HCT116 (cell line): ENCODE results near the gene SP7. TPM values are rescaled to one million over a fixed set of nuclear protein-coding genes. Genes with fewer than 3 reads are reported as not detected.

Experiments used
- ATAC-seq: fragments of 200-7000 bp; cut with Tn5 transposase; 2 replicates; pipeline ENCODE4 v1.9.1; 2020; ENCODE audit warnings: mild to moderate bottlenecking, moderate library complexity
- BruUV-seq: library from RNA; stranded (reverse); fragments of 400-500 nt; replicated peaks from 2 replicates; lab custom pipeline; 2021; lab: Mats Ljungman, UMichigan
- CTCF ChIA-PET: fragments of 300-600 bp; sonication (Branson Sonifier 250); formaldehyde crosslinking; loops from one replicate; lab custom pipeline; 2021; ENCODE audit warnings: antibody characterized with exemption; lab: Charles Lee
- POLR2A ChIA-PET: fragments of 300-600, 350-600 bp; sonication (Branson Sonifier 250); formaldehyde crosslinking; loops from one replicate; lab custom pipeline; 2021; ENCODE audit warnings: antibody characterized with exemption; lab: Charles Lee
- RAD21 ChIA-PET, 2 experiments: fragments of 300-600 bp; sonication (Branson Sonifier 250); formaldehyde crosslinking; loops; one replicate each; lab custom pipeline; 2023; ENCODE audit warnings: low total read pairs in 2 of 2; ENCODE audit not compliant: uncharacterized antibody in 2 of 2, unreplicated experiment in 2 of 2, low non-redundant PET in 1 of 2; lab: Charles Lee
- DNase-seq: peaks from one replicate; pipeline ENCODE4 v3.0.0-alpha.2; 2010; ENCODE audit warnings: low read depth, low spot score
- H2AFZ ChIP-seq: fragments of 200-600 bp; shearing (Covaris generic), sonication (generic); 2 replicates; pipeline ENCODE4 v1.6.1; 2017; ENCODE audit warnings: low read depth, mixed run types, mixed read lengths, antibody characterized with exemption, low read length; ENCODE audit not compliant: poor library complexity, severe bottlenecking
- H3K27ac ChIP-seq: 2 replicates; pipeline ENCODE4 v1.5.1; 2012; ENCODE audit warnings: low read depth, low read length
- H3K27me3 ChIP-seq: fragments of 200-600 bp; sonication (generic); 2 replicates; pipeline ENCODE4 v1.6.1; 2016; ENCODE audit warnings: mixed run types, low read length, mixed read lengths; ENCODE audit not compliant: insufficient read depth
- H3K36me3 ChIP-seq, 2 experiments: fragments of 200-500 bp in 1 of 2; fragments of 200-600 bp in 1 of 2; sonication (Bioruptor generic) in 1 of 2; sonication (generic) in 1 of 2; 2 replicates each; pipeline versions ENCODE4 v1.5.1 to v1.6.1; 2014 to 2016; ENCODE audit warnings: low read length in 2 of 2, inconsistent platforms in 1 of 2, mixed read lengths in 1 of 2, mixed run types in 1 of 2; ENCODE audit not compliant: insufficient read depth in 2 of 2, control insufficient read depth in 1 of 2
- H3K4me1 ChIP-seq, 2 experiments: fragments of 200-600 bp in 1 of 2; sonication (generic) in 1 of 2; 2 replicates each; pipeline versions ENCODE4 v1.5.1 to v1.6.1; 2012 to 2017; ENCODE audit warnings: low read length in 2 of 2, inconsistent platforms in 1 of 2, mild to moderate bottlenecking in 1 of 2, mixed read lengths in 1 of 2, mixed run types in 1 of 2, moderate library complexity in 1 of 2; ENCODE audit not compliant: insufficient read depth in 2 of 2, control insufficient read depth in 1 of 2
- H3K4me2 ChIP-seq: fragments of 200-600 bp; sonication (generic); 2 replicates; pipeline ENCODE4 v1.6.1; 2017; ENCODE audit warnings: mixed run types, low read length, mixed read lengths
- H3K4me3 ChIP-seq, 2 experiments: fragments of 200-600 bp in 1 of 2; sonication (generic) in 1 of 2; replicated peaks in 1 of 2; 2 replicates each; pipeline ENCODE4 v1.5.1; 2011 to 2016; ENCODE audit warnings: low read length in 2 of 2, control low read depth in 1 of 2, low read depth in 1 of 2, mild to moderate bottlenecking in 1 of 2, mixed read lengths in 1 of 2, mixed run types in 1 of 2
- H3K79me2 ChIP-seq: fragments of 200-600 bp; sonication (generic); 2 replicates; pipeline ENCODE4 v1.6.1; 2017; ENCODE audit warnings: mild to moderate bottlenecking, mixed run types, low read length, moderate library complexity, mixed read lengths; ENCODE audit not compliant: insufficient read depth
- H3K9ac ChIP-seq: fragments of 200-600 bp; sonication (generic); 2 replicates; pipeline ENCODE4 v1.6.1; 2016; ENCODE audit warnings: low read length, mixed read lengths
- H3K9me2 ChIP-seq: fragments of 200-600 bp; sonication (generic), shearing (Covaris generic); 2 replicates; pipeline ENCODE4 v1.6.1; 2017; ENCODE audit warnings: mixed run types, mild to moderate bottlenecking, moderate library complexity; ENCODE audit not compliant: insufficient read depth
- H3K9me3 ChIP-seq, 2 experiments: fragments of 200-500 bp in 1 of 2; fragments of 200-600 bp in 1 of 2; sonication (Bioruptor generic) in 1 of 2; sonication (generic) in 1 of 2; 2 replicates each; pipeline ENCODE4 v1.6.1; 2014 to 2017; ENCODE audit warnings: low read length in 2 of 2, mixed read lengths in 2 of 2, inconsistent platforms in 1 of 2, low read depth in 1 of 2, mild to moderate bottlenecking in 1 of 2, mixed run types in 1 of 2, moderate library complexity in 1 of 2; ENCODE audit not compliant: control insufficient read depth in 1 of 2, insufficient read depth in 1 of 2
- H4K20me1 ChIP-seq: fragments of 200-600 bp; sonication (generic), shearing (Covaris generic); 2 replicates; pipeline ENCODE4 v1.6.1; 2017; ENCODE audit warnings: mixed run types, mild to moderate bottlenecking, moderate library complexity; ENCODE audit not compliant: insufficient read depth
- ATF3 ChIP-seq: IDR thresholded peaks from 2 replicates; pipeline ENCODE4 v1.6.1; 2012
- CBX3 ChIP-seq: IDR thresholded peaks from 2 replicates; pipeline ENCODE4 v1.6.1; 2012; ENCODE audit warnings: low read depth
- CTCF ChIP-seq, 3 experiments: fragments of 200-600 bp in 1 of 3; sonication (generic) in 1 of 3; IDR thresholded peaks in 2 of 3; conservative IDR thresholded peaks in 1 of 3; 2 replicates each; pipeline ENCODE4 v1.5.1; 2012 to 2017; ENCODE audit warnings: low read depth in 2 of 3, low read length in 2 of 3, antibody characterized with exemption in 1 of 3, borderline replicate concordance in 1 of 3, control low read depth in 1 of 3, mild to moderate bottlenecking in 1 of 3, mixed read lengths in 1 of 3, mixed run types in 1 of 3, moderate library complexity in 1 of 3; ENCODE audit not compliant: insufficient read depth in 1 of 3
- EZH2 ChIP-seq: fragments of 200-600 bp; sonication (generic); IDR thresholded peaks from 2 replicates; pipeline ENCODE4 v1.6.1; 2017; ENCODE audit warnings: antibody characterized with exemption, mixed run types
- EZH2phosphoT487 ChIP-seq: fragments of 200-600 bp; IDR thresholded peaks from 2 replicates; pipeline ENCODE4 v1.6.1; 2018; ENCODE audit warnings: antibody characterized with exemption, borderline replicate concordance
- JUND ChIP-seq: IDR thresholded peaks from 2 replicates; pipeline ENCODE4 v1.6.1; 2012
- POLR2A ChIP-seq: IDR thresholded peaks from 2 replicates; pipeline ENCODE4 v1.7.0; 2011; ENCODE audit warnings: borderline replicate concordance; ENCODE audit not compliant: insufficient read depth, insufficient read length; ENCODE audit errors: extremely low read depth
- POLR2AphosphoS5 ChIP-seq: IDR thresholded peaks from 2 replicates; pipeline ENCODE4 v1.6.1; 2011; ENCODE audit warnings: mild to moderate bottlenecking, low read depth, low read length, moderate library complexity
- SIN3A ChIP-seq: IDR thresholded peaks from 2 replicates; pipeline ENCODE4 v1.6.1; 2012; ENCODE audit warnings: low read depth
- SRF ChIP-seq: IDR thresholded peaks from 2 replicates; pipeline ENCODE4 v1.6.1; 2012; ENCODE audit warnings: low read depth
- ZNF274 ChIP-seq: fragments of 200-500 bp; sonication (Bioruptor generic); IDR thresholded peaks from 2 replicates; pipeline ENCODE4 v1.6.1; 2014; ENCODE audit warnings: mild to moderate bottlenecking, low read depth, low read length, inconsistent platforms
- intact Hi-C: fragments of 100-400 bp; cut with micrococcal nuclease; formaldehyde crosslinking; loops from 2 replicates; pipeline ENCODE4 v1.10.0; 2022
- total RNA-seq: library from RNA; stranded (reverse); gene quantifications from one replicate; pipeline ENCODE4 v1.2.1, GENCODE V29; 2021; ENCODE audit not compliant: unreplicated experiment
- TF ChIP-seq, protein P1 (sequence below): IDR thresholded peaks from 2 replicates; pipeline ENCODE4 v1.6.1; 2012
- TF ChIP-seq, protein P2 (sequence below): IDR thresholded peaks from 2 replicates; pipeline ENCODE4 v1.6.1; 2012; ENCODE audit warnings: low read depth

SP7 gene
- total RNA-seq, 1 experiment from 2014 or later: not detected

GRCh38 chr12:53343969-53344368 is 7.8 kb upstream of the SP7 start:
- H3K4me1 ChIP-seq: peaks cover 11 to 20% of the 10 kb centered on the region in 2 experiments; a peak in 3 of 4 replicates
- POLR2A ChIA-PET: no interaction called here
- H3K4me2 ChIP-seq: peak overlapping the region; percentile 93
- H3K4me3 ChIP-seq: peak overlapping the region in 1 of 2 experiments; percentile 68; a peak in 1 of 4 replicates
- intact Hi-C loops: no loop called here
- no peaks in the 10 kb centered on the region for H3K27me3 ChIP-seq
- H3K79me2 ChIP-seq: no peaks in the 10 kb centered on the region
- 0 out of 2 replicates have a peak overlapping the region, but pooled peaks have one; percentile 30 for H3K9ac ChIP-seq
- BruUV-seq: no TSS peak
- ATAC-seq (no peak), DNase-seq (no peak)
- no peaks in the 10 kb centered on the region for H3K9me3 ChIP-seq
- H3K27ac ChIP-seq: no peak overlapping the region
- no peaks in the 10 kb centered on the region for H3K9me2 ChIP-seq
- CTCF ChIA-PET: interaction anchor here (1.4 to 2.5 kb wide), 3 partner anchors 10 to 77 kb away, joined by 10 to 14 read pairs (median 14); partner anchors contain the start of gene AAAS
- peak overlapping the region; percentile 88 for H2AFZ ChIP-seq
- H3K36me3 ChIP-seq: no peaks in the 10 kb centered on the region
- RAD21 ChIA-PET: interaction anchor here (0.9 to 1.8 kb wide), 2 partner anchors 17 to 22 kb away, joined by 3 to 4 read pairs; partner anchors contain the start of gene AAAS (in 1 of the 2)
- TF ChIP-seq CBX3 (no peak), SRF (no peak), ATF3 (no peak), POLR2A (no peak), SIN3A (no peak), CTCF (IDR thresholded peaks at IDR 0.05 in 2 of 3, conservative IDR thresholded peaks at IDR 0.05 in 1 of 3; ENCODE audit: borderline replicate concordance in 1 of 3, insufficient read depth in 1 of 3, low read depth in 2 of 3, low read length in 2 of 3) (no peak), EZH2phosphoT487 (no peak), JUND (no peak), POLR2AphosphoS5 (no peak), ZNF274 (no peak), EZH2 (no peak)
- TF ChIP-seq, protein P1, sequence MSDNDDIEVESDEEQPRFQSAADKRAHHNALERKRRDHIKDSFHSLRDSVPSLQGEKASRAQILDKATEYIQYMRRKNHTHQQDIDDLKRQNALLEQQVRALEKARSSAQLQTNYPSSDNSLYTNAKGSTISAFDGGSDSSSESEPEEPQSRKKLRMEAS: no peak
- TF ChIP-seq, protein P2, sequence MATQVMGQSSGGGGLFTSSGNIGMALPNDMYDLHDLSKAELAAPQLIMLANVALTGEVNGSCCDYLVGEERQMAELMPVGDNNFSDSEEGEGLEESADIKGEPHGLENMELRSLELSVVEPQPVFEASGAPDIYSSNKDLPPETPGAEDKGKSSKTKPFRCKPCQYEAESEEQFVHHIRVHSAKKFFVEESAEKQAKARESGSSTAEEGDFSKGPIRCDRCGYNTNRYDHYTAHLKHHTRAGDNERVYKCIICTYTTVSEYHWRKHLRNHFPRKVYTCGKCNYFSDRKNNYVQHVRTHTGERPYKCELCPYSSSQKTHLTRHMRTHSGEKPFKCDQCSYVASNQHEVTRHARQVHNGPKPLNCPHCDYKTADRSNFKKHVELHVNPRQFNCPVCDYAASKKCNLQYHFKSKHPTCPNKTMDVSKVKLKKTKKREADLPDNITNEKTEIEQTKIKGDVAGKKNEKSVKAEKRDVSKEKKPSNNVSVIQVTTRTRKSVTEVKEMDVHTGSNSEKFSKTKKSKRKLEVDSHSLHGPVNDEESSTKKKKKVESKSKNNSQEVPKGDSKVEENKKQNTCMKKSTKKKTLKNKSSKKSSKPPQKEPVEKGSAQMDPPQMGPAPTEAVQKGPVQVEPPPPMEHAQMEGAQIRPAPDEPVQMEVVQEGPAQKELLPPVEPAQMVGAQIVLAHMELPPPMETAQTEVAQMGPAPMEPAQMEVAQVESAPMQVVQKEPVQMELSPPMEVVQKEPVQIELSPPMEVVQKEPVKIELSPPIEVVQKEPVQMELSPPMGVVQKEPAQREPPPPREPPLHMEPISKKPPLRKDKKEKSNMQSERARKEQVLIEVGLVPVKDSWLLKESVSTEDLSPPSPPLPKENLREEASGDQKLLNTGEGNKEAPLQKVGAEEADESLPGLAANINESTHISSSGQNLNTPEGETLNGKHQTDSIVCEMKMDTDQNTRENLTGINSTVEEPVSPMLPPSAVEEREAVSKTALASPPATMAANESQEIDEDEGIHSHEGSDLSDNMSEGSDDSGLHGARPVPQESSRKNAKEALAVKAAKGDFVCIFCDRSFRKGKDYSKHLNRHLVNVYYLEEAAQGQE: no peak
- H4K20me1 ChIP-seq: no peaks in the 10 kb centered on the region
